ENCODE data around the gene LRCOL1.

GRCh38 chr12:132660052-132660451, 49.7 kb upstream of the LRCOL1 start:
- TF ChIP-seq ZNF253 (CRISPR knock-in tag; IDR thresholded peaks at IDR 0.05; ENCODE audit: borderline replicate concordance) = no peak
- TF ChIP-seq, protein P1, sequence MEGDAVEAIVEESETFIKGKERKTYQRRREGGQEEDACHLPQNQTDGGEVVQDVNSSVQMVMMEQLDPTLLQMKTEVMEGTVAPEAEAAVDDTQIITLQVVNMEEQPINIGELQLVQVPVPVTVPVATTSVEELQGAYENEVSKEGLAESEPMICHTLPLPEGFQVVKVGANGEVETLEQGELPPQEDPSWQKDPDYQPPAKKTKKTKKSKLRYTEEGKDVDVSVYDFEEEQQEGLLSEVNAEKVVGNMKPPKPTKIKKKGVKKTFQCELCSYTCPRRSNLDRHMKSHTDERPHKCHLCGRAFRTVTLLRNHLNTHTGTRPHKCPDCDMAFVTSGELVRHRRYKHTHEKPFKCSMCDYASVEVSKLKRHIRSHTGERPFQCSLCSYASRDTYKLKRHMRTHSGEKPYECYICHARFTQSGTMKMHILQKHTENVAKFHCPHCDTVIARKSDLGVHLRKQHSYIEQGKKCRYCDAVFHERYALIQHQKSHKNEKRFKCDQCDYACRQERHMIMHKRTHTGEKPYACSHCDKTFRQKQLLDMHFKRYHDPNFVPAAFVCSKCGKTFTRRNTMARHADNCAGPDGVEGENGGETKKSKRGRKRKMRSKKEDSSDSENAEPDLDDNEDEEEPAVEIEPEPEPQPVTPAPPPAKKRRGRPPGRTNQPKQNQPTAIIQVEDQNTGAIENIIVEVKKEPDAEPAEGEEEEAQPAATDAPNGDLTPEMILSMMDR (CRISPR knock-in tag; IDR thresholded peaks at IDR 0.05) = no peak
- no peak for TF ChIP-seq HIVEP1 (CRISPR knock-in tag; IDR thresholded peaks at IDR 0.05)
- TF ChIP-seq, protein P2, sequence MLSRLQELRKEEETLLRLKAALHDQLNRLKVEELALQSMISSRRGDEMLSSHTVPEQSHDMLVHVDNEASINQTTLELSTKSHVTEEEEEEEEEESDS (CRISPR knock-in tag; IDR thresholded peaks at IDR 0.05; ENCODE audit: borderline replicate concordance) = no peak
- TF ChIP-seq ZFP41 (CRISPR knock-in tag; IDR thresholded peaks at IDR 0.05; ENCODE audit: borderline replicate concordance) = no peak
- TF ChIP-seq MXI1 (IDR thresholded peaks at IDR 0.05; ENCODE audit: borderline replicate concordance, low read depth, low read length) = no peak
- no peak for TF ChIP-seq SP2 (CRISPR knock-in tag; IDR thresholded peaks at IDR 0.05)
- no peak for TF ChIP-seq ZNF589 (CRISPR knock-in tag; conservative IDR thresholded peaks at IDR 0.05)
- TF ChIP-seq EP300 (IDR thresholded peaks at IDR 0.05; ENCODE audit: low read depth in 2 of 2, low read length in 2 of 2) = no peak
- no peak for TF ChIP-seq EP300 (CRISPR knock-in tag; IDR thresholded peaks at IDR 0.05; ENCODE audit: borderline replicate concordance)
- no peak for TF ChIP-seq POLR2A (IDR thresholded peaks at IDR 0.05; ENCODE audit: insufficient read depth in 1 of 2, low read depth in 2 of 2, low read length in 2 of 2)
- no peak for TF ChIP-seq ZNF282 (IDR thresholded peaks at IDR 0.05; ENCODE audit: partially characterized antibody)

Data from HepG2 (cell line).